ENCODE results near the gene USP7.
"Not testable (repeated sequence)": the region's sequence is repeated elsewhere in the genome, so short reads cannot be mapped to it uniquely, and the experiment has no call there.

The USP7 gene

DNA sequence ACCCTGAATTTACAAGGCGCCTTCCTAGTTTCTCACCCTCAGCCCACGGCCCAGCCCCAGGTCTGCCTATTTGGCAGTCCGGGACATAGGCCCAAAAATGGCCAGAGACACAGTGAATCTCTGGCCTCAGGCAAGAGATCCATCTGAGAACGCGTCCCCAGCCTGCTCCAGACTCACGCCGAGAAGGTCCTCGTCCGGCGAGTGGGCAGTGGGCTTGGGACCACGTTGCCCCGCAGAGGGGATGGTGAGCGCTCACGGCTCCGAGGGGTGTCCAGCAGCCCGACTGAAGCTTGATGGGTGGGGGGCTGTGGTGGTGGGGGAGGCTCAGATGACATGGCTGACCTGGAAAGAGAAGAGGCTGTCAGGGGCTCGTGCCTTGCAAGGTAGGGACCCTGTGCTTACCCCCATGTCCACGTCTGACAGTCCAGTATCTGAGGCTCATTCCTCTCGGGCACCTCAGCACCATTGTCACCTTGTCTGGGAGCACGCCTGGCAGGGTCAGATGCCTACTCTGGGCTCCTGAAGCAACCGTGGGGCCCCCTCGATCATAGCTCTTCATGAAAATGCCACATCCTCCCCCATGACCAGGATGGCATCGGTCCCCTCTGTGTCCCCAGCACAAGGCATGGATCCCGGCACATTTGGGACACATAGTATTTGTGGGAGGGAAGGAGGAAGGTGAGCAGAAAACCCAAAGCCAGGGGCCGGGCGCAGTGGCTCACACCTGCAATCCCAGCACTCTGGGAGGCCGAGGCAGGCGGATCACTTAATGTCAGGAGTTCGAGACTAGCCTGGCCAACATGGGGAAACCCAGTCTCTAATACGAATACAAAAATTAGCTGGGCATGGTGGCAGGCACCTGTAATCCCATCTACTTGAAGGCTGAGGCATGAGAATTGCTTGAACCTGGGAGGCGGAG, 104.5 kb downstream of the USP7 start:
- DNase-seq: no peak

DNA sequence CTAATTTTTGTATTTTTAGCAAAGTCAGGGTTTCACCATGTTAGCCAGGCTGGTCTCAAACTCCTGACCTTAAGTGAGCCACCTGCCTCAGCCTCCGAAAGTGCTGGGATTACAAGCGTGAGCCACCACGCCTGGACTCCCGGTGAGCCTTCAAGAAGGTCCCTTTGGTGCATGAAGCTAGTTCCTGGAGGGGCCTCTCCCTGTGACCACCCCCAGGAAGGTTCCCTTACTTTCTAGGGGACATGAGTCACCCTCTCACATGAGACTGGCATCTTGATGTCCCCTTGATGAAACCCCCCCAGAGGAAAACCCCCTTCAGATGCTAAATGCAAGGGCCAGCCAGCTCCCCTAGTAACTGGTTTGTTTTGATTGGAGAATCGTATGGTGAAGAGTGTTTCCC, 107.7 kb downstream of the USP7 start:
- no peak for DNase-seq

DNA sequence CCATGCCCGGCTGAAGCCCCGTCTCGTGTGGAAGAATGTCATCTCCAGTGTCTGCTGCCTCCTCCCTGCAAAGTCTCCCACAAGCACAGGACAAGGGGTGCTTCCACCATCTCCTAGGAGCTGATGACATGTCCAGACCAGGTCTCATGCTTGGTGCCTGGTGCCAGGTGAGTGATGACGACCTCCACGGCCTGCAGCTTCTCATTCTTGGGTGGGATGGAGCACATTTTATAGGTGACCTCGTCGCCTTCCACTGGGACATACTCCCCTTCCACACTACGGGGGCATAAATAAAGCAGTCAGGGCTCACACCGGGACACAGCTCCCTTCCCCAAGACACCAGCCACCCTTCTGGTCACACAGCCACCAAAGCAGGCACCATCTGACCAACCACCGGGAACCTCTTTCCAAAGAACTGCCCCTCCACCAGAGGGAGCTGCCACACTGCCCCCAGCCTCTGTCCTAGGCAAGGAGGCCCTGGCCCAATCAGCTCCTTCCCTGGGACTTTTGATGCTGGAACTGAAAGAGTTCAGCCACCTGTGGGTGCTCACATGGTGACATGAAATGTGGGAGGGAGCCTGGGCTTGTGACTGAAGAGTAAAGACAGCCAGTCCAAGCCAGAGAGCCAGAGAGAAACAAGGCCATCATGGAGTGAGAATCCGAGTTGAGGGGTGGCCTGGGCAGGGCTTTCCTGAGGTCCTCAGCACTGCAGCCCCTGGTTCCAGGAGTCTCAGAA, 108.5 kb downstream of the USP7 start:
- DNase-seq: no peak

DNA sequence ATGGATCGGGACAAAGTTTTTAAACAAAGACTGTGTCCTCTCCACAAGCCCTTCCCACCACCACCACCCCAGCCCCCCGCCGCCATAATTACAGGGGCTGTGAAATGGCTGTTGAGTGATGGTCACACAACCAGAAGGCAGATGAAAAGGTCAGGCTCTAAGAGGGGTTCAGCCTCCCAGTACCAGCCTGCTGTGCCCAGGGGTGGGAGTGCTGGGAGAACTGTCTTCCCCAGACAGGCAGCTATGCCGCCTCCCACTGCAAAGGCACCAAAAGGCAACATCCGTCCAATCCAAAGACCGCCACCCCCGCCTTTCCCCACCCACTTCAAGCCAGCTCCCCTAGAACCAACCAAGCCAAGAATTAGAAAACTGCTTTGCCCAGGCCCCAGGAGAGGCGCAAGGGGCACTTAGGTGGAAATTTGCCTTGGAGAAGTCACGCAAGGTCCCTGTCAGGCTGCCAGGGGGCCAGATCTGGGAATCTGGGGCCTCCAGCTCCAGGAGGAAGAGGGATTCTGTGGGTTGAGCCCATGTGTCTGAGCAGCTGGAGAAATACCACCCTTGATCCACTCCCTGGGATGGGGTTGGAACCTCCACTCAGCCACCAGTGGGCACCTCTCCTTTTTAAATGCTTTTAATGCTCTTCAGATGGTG, 109.3 kb downstream of the USP7 start:
- no peak for DNase-seq

DNA sequence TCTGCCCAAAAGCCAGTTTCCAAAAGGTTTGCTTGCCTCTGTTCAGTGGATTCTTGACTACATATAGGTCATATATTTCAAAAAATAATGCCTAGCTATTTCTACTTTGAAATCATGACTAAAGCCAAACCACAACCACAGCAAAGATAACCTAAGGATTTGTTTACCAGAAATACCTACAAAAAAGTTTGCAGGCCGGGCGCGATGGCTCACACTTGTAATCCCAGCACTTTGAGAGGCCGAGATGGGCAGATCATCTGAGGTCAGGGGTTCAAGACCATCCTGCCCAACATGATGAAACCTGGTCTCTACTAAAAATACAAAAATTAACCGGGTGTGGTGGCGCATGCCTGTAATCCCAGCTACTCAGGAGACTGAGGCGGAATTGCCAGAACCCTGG, 110.1 kb downstream of the USP7 start:
- DNase-seq: no peak

DNA sequence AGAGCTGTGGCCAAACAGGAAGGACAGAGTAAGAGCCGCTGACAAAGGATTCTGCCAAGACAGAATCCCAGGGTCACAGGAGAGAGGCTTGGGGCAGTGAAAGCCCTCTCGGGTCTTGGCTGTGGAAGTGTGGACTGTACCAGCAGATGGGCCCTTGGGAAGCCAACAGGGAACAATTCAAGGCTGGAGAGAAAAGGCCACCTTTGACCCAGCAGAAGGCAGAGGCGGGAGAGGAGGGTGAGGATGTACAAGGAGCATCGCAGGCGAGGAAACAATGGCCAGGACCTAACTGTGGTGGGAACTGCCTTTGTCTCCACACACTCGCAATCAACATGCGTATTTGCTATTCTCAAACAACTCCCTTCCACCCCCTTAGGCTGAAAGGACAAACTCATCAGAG, 110.6 kb downstream of the USP7 start:
- no peak for DNase-seq

DNA sequence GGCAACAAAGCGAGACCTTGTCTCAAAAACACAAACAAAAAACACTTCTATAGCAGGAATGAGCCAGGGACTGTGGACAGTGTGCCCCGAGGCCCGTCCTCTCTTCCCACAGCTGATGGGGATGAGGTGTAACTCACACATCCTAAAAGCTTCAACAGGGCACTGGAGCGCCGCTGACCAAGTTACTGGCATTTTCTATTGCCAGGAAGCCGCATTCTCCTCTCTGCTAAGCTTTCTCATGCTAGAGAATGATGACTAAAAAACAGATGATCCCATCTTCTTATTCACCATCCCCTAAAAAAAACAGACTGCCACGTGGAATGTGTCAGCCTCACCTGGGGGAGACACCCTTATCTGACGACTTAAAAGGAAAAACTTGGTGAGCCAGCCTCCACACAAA, 111.2 kb downstream of the USP7 start:
- no peak for DNase-seq

DNA sequence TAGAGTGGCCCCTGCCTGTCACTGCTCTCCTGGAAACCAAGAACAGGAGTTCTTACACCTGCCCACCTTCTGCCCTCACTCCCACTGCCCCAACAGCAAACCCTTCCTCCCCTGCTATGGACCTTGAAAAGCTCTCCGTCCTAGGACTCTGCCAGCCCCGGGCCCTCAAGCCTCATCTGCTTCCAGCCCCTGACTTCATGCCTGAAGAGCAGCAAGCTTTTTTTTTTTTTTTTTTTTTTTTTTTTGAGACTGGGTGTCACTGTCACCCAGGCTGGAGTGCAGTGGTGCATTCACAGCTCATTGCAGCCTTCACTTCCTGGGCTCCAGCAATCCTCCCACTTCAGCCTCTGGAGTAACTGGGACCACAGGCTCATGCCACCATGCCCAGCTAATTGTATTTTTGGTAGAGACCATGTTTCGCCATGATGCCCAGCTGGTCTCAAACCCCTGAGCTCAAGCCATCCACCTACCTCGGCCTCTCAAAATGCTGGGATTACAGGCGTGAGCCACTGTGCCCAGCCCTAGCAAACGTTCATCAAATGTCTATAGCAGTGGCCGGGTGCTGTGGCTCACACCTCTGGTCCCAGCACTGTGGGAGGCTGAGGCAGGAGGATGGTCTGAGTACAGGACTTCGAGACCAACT, 111.8 kb downstream of the USP7 start:
- no peak for DNase-seq

DNA sequence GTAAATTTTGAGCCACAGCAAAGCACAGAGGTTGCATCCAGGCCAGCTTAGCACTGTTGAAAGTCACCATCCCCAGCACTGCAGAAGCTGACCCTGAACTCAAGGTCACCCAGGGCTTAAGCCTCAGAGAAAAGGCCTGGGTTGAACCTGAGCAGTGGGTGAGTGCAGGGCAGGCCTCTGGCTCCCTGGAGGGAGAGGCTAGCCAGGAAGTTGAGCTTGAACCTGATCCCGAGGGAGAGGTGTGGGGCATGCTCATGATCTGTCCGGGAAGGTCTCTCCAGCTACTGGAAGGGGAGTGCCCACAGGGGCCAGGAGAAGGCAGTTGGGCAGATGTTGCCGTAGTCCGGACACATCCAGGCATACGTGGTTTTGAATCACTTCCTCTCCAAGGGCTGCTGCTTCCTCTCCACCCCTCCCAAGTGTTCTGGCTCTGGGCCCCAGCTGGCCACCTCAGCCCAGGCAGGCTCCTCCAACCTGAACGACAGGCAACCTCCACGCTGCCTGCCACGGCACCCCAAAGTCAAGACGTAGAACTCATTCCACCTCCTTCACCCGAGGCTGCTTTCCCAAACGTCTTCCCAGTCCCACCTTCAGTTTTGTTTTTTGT, 113.3 kb downstream of the USP7 start:
- DNase-seq: no peak

DNA sequence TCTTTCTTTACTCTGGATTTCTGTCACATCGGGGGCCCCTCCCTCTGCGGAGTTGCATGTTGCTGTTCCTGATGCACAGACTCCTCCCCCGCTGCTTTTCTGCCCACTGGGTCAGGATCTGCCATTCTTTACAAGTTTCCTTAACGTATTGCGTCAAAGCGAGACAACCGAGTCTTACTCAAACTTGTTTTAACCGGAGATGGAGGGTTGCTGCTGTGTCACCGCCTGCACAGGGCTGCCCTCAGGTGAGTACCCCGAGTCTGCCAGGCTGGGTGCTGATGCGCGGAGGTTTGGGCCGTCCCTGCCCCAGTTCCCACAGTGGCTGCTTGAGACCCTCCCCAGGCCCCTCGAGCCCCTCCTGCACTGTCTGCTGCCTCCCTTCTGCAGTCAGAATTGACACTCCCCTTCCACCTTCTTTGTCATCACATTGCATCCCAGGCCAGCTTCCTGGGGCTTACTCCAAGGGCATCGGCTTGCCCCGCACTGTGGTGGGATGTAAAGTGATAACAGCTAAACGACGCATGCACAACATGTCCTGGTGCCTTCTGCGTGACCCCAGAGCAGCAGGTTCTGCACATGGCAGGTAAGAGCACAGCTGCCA, 114.2 kb downstream of the USP7 start:
- DNase-seq: no peak

DNA sequence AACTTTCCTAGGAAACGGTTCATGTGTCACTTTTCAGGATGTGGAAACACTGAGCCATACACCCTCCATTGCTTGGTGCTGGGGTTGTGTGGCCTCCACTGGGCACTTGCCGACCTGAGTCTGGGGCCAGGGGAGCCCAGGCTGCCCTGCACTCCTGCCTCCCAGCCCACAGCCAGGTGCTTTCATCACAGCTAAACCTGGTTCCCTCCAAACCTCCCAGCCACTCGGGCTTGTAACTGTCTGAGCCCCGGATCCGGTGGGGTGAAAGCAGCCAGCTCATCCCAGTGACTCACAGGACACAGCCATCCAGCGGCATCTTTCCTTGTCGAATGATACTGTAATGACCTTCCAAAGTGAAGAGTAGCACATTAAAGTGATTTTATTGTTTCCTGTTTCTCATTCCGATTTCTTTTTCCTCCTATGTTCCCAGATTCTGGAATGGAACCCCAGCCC, 114.7 kb downstream of the USP7 start:
- DNase-seq: no peak

DNA sequence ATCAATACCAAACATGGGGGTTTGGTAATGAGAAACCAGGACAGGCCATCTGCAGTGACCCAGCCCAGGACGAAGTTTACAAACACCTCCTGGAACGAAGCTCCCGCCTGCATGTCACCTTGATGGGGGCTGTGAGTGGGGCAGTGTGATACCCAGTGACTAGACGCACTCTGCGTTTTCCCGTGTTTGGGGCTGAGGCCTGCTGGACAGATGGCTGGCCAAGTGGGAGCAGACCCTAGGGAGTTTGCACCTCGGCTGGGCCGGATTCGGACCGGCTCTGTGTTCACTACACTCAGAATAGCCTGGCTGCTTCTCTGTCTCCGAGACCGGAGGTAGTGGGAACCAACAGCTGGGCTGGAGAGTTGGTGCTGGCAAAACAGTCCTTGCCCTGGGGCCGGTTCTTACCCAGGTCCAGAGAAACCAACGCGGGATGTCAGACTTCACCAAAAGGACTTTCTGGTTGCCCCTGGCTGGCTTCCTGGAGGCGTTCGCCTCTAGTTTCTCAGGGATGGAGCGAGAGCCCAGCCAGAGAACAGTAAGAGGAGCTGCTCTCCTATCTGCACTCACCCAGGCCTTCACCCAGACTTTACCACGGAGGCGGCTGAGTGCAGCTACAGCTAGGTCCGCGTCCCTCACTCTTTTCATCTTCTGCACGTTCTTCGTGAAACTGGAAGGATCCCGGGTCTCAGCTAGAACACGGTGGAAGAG, 115.3 kb downstream of the USP7 start:
- no peak for DNase-seq

DNA sequence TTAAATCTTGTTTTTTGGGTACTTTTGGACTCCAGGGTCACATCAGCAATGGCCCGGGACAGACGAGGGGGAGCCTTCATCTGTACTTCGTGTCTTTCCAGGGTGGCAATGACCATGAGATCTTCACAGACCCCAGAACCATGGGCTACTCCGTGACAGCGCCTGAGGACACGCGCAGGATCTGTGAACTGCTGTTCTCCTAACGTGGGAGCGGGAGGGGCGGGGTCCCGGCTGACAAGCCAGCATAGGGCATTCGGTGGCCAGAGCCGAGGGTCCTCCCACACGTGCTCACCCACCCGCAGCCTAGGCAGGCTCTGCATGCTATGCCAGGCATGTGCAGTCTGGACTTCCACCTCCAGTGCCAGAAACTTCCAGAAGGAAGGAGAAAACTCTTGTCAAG, 116.1 kb downstream of the USP7 start:
- DNase-seq: no peak

DNA sequence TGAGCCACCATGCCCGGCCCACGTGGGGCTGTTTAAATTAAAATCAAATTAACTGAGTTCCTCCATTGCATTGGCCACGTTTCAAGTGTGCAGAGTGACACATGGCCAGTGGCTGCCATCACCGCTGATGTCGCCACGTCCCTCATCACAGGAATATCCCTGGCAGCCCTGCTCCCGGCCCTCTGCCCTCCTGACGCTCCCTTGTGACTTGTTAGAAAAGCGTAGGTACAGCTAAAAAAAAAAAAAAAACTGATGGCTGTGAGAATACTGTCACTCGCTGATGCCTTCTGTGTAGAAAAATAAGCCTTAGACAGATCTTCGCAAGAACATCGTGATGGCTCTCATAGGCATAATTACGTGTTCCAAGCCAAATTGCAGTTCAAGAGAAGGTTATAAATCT, 116.6 kb downstream of the USP7 start:
- DNase-seq: no peak

DNA sequence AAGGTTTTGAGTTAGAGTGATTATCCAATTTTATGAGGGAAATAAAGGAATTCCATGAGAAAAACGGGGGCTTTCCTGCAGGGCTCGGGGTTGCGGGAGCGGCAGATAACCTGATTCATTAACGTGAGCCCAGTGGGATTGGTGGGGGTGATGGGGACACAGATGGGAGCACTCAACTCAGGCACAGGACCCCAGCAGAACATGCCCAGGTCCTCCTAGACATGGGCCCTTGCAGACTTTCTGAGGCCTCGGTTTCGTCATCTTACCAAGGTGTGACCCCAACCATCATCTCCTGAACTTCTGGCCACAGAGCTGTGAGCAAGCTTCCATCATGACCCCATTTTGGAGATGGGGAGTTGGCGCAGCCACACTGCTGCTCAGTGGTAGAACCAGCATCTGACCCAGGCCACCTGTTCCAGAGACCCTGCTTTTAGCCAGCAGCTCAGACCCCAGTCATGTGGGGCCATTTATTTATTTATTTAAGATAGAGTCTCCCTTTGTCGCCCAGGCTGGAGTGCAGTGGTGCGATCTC, 117.2 kb downstream of the USP7 start:
- DNase-seq: no peak

DNA sequence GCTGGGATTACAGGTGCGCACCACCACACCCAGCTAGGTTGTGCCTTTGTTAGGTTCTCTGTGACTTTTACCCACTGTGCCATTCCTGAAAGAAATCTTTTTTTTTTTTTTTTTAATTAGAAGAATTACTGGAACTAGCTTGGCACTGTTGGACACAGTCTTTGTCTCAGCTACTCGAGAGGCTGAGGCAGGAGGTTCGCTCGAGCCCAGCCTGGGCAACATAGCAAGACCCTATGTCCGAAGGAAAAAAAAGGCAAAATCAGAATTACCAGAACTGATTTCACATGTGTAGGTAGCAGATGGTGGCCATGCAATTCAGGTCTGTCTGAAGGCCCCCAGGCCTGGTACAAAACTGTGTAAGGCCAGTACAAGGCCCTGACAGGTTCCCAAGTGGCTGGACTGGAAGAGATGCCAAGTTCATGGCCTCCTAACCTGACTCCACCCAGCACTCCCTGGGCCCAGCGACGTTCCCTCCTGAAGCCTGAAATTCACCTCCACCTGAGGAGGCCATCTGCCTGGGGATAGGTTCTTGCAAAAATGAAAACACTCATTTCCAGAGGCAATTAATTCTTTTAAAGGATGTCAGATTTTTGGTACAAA, 117.9 kb downstream of the USP7 start:
- no peak for DNase-seq

DNA sequence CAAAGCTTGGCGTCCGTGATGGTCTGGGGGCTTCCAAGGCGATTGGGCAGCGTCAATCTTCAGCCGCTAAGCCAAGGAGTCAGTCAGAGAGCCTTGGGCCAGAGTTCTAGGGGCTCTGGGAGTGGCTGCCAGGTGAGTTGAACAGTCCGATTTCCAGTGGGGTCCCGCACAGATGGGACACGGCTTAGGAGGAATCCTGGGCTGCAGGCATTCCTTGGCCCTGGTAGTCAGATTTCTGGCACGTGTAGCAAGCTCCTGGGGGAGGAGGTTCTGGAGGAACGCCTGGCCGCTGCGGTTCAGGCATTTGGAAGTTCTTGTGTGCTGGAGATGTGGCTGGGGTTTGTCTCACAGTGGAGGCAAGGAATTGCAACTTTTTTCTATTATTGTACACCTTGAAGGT, 120.4 kb downstream of the USP7 start:
- DNase-seq: not testable (repeated sequence)

All from hippocampal formation (tissue), 2 donors.